GM15510 (cell line): ENCODE results near the gene TNRC6C.

Experiments
- POLR2A ChIP-seq: IDR thresholded peaks from 3 replicates; pipeline ENCODE4 v1.6.1; 2011; ENCODE audit warnings: borderline replicate concordance; ENCODE audit not compliant: insufficient read length; ENCODE audit errors: extremely low read depth

Gene TNRC6C, protein sequence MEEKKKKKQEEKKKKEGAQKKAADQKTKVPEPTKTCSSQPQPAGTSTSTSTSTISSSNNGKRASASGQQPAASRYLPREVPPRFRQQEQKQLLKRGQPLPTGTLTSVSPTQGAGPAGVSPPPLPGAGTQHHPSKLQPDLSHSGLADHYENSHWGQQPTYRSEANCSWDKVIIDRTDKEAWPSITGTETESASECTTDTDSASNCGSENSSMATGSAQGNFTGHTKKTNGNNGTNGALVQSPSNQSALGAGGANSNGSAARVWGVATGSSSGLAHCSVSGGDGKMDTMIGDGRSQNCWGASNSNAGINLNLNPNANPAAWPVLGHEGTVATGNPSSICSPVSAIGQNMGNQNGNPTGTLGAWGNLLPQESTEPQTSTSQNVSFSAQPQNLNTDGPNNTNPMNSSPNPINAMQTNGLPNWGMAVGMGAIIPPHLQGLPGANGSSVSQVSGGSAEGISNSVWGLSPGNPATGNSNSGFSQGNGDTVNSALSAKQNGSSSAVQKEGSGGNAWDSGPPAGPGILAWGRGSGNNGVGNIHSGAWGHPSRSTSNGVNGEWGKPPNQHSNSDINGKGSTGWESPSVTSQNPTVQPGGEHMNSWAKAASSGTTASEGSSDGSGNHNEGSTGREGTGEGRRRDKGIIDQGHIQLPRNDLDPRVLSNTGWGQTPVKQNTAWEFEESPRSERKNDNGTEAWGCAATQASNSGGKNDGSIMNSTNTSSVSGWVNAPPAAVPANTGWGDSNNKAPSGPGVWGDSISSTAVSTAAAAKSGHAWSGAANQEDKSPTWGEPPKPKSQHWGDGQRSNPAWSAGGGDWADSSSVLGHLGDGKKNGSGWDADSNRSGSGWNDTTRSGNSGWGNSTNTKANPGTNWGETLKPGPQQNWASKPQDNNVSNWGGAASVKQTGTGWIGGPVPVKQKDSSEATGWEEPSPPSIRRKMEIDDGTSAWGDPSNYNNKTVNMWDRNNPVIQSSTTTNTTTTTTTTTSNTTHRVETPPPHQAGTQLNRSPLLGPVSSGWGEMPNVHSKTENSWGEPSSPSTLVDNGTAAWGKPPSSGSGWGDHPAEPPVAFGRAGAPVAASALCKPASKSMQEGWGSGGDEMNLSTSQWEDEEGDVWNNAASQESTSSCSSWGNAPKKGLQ (N-terminal part only)

DNA sequence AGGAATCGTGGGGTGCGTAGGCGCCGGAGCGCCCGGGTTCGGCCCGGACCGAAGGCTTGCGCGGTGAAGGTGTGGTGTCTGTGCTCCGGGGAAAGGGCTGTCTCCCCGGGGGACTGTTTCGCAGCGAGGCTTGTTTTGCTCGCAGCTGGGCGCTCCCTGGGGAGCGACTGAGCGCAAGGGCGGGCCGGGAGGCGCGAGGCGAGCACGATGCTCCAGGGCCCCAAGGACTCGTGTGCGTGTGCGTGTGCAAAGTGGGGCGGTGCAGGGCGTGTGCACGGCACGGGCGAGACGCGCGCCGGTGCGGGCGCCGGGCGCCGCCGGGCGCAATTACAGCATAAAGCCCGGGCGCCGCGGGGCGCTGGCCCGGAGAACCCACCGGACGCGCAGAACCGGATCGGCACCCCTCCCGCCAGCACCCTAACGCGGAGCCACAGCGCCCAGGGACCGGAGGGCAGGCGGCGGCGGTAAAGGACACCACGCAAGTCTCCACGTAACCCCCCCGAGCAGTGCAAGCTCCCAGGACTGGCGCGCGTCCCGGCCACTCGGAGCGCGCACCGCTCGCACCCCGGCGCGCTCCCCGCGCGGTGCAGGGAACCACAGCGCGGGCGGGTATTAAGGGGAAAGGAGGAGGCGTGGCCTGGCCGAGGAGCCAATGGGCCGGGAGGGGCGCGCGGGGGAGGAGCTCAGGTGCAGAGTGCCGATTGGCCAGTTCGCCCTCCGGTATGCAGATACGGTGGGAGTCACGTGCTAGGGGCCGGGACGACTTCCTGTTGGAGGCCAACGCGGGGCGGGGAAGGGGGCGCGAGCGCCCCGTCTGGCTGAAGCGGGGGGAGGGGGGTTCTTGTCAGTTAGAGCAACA, at the start of gene TNRC6C:
TNRC6C (plus strand) TSS at position 847 of the 859 bp plus-strand sequence. CDS start 45,504 bp downstream, outside the sequence.
- TF ChIP-seq POLR2A = peak; percentile 100

DNA sequence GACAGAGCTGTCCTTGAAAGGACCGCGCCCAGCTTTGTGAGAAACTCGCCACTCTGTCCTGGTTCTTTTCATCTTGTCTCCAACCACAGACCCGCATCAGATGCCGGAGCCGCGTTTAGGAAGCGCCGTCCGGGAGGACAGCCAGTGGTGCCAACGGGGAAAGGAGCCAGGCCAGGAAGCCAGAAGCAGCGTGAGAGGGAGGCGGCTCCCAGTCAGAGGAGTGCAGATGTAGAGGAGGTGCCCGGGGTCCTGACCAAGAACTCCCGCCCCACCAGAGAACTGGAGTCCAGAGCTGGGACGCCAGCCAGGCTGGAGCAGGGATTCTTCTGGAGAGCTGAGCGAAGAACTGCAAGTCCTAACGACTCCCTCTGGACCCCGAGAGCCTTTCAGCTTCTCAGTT, 49.3 kb upstream of the TNRC6C start:
- no peak for TF ChIP-seq POLR2A

DNA sequence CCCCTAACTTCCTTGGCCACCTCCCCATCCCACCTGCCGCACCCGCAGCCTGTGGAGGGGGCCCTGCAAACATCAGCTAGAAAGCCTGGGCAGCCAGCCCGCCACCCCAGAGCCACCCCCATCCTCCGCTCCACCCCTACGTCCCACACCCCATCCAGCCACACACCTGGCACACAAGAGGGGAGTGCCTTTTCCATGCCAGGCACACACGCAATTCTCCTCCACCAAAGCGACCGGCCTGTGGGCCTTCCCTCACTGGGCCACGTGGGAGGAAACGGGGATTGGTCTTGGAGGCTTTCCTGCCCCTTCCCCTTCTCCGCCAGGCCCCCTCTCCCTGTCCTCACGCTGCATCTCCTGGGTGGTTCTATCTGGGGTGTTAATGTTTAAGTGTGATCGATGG, 48.7 kb upstream of the TNRC6C start:
- TF ChIP-seq POLR2A = no peak

DNA sequence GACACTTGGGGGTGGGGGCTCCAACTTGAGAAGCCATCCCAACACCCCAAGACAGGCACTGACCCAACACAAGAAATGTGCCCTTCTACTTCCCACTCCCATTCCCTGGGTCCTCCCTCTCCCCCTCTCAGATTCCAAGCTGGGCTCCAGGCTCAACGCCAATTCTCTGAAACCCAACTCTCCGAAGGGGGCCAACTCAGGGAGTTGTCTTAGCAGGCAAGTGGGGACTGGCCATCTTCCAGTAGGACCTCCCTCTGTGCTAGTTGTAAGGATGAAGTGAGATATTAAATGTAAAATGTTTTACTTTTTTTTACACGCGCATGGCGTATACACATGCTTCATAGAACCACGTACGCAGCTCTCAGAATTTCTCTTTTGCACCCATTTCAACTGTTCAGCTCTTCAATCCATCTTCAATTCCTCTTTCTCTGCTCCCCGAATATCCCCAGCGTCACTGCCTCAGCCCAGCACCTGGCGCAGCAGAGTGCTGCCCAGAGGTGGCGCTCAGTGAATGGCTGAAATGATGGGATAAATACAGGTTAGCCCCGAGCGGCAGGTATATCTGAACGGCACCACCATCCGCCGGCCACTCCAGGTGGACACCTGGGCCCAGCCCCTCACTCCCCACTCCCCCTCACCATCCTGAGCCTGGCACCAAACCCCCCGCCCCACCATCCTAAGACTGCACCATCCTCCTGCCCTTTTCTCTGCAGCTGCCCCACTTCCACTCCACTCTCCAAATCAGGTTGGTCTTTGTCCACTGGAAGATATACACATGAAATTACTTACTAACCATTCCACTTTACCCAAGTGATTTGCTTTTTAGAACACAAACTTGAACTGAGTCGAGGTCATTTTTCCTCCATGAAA, 43.9 kb upstream of the TNRC6C start:
- TF ChIP-seq POLR2A = no peak

DNA sequence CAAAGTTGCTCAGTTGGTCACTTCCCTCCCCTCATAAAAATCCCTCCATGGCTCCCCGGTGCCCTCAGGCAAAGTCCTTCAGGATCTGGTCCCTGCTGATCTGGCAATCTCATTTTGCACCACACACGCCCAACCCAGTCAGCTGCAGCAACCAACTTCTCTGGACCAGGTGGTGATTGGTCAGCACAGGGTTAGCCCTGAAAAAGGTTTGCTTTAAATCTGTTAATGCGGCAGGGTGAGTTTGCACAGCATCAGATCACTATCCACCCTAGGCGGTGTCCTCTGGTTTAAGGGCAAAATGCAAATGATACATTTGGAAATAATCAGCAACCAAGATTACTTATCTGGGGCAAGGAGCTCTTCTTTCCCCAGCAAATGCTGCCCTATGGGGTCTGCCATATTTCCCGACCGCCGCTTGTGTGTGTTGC, 42.9 kb upstream of the TNRC6C start:
- TF ChIP-seq POLR2A = no peak

DNA sequence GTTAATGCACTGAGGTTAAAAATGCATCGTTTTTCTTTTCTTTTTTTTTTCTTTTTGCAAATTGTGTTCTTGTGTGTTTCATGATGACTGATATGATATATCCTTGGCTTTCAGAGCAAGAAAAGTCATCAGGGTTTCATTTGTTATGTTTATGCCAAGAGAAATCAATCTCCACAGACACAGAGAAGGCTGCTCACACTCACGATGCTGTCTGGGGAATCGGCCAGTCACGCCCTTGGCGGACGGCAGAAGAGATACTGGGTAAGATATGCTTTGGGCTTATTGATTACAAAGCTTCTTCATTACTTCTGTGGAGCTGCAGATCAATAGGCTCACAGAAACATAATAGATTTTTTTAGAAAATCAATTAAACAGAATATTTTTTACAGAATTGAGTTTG, 42.2 kb upstream of the TNRC6C start:
- no peak for TF ChIP-seq POLR2A

DNA sequence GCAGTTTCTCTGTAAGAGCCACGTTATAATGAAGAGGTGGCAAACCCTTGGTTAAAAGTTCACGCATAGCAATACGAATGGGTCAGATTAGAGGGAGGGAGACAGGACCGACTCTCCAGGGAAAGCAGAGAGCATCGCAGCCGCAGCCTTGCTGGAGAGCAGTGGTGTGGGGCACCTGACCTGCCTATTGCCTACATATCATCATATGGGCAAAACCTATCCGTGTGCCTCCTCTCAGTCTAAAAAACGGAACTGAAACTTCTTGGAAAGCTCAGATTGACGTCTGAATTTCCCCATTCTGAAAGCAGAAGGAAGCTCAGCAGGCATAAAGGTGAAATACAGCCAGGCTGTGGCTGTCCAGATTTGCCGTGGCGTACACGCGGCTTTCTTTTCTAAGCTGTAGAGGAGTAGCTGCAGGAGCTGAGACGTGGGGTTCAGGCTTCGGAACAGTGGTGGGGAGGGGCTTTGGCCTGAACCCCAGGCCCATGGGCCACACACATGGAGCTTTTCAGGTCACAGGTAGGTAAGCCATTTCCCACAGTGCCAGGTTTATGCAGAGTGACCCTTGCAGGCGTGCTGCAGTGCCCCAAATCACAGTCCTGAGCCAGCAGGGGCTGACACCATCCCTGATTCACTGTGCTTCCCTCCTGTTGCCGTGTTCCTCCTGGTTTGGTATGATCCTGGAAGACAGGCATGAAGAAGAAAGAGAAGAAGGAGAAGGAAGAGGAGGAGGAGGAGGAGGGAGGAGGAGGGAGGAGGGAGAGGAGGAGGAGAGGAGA, 41.6 kb upstream of the TNRC6C start:
- TF ChIP-seq POLR2A = no peak

DNA sequence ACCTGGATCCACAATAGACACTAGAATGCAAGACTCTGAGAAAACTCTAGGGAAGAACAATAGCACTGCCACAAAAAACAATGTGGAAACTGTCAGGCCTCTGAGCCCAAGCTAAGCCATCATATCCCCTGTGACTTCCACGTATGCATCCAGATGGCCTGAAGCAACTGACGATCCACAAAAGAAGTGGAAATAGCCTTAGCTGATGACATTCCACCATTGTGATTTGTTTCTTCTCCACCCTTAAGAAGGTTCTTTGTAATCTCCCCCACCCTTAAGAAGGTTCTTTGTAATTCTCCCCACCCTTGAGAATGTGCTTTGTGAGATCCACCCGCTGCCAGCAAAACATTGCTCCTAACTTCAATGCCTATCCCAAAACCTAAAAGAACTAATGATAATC, 39.2 kb upstream of the TNRC6C start:
- TF ChIP-seq POLR2A = no peak

DNA sequence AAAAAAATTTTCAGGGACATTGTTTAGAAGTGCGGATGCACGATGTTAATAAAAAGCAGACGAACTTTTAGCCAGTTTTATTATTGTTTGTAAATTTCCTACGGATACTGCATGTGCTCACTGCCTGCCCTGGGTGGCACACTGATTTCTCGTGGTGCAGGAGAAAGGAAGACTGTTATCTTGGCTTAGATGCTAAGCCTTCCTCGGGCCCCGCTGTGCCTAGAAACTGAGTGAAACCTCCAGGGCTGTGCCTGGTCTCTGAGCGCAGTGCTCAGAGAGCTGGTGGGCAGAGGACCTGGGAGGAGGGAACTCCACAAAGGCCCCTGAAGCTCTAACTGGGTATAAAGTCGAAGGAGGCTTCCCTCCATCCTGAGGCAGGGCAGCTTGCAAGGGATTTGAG, 35.4 kb upstream of the TNRC6C start:
- no peak for TF ChIP-seq POLR2A

DNA sequence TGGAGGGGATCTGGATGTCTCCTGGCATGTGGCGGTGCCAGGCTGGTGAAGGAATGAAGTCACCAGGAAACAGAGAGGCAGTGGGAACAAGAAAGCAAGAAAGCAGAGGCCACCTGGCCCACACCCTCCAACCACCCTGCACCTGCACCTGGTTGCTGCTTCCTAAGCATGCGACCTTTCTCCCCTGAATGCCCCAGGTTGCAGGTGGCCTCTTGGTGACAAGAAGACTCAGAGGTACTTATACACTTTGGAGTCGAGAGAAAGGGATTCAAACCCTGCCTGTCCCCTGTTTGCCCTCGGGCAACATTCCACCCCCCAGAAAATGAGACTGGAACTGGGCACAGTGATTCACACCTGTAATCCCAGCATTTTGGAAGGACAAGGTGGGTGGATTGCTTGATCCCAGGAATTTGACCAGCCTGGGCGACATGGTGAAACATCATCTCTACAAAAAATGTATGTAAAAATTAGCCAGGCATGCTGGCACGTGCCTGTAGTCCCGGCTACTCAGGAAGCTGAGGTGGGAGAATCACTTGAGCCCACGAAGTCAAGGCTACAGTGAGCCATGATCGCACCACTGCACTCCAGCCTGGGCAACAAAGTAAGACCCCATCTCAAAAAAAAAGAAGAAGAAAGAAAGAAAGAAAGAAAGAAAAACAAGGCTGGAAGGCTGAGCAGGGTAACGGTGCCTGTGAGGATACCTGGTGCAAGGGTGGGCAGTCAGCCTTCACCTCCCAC, 34.6 kb upstream of the TNRC6C start:
- TF ChIP-seq POLR2A = no peak

DNA sequence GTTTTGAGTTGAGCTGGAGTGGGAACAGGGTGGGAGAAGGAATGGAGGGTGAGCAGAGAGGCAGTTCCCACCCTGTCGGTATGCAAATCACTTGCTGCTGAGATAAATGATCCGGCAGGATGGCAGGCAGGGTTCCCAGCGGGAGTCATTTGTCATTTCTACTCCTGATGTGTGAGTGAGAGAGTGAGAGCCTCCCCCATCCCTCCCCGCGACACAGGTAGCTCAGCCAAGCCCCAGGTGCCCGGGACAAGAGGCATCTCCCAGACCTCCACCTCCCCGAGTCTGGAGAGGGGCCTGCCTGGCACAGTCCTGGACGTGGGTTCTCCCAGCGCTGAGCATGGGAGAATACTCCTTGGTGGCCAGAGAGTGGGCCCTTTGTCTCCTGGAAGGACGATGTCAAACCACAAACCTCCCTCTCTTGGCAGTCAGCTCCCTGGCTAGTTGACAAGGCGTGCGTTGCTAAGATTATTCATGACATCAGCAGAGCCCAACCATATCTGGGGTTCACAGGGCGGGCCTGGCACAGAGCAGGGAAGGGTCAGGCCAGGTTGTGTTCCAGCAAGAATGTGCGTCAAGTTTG, 33.7 kb upstream of the TNRC6C start:
- TF ChIP-seq POLR2A = no peak

DNA sequence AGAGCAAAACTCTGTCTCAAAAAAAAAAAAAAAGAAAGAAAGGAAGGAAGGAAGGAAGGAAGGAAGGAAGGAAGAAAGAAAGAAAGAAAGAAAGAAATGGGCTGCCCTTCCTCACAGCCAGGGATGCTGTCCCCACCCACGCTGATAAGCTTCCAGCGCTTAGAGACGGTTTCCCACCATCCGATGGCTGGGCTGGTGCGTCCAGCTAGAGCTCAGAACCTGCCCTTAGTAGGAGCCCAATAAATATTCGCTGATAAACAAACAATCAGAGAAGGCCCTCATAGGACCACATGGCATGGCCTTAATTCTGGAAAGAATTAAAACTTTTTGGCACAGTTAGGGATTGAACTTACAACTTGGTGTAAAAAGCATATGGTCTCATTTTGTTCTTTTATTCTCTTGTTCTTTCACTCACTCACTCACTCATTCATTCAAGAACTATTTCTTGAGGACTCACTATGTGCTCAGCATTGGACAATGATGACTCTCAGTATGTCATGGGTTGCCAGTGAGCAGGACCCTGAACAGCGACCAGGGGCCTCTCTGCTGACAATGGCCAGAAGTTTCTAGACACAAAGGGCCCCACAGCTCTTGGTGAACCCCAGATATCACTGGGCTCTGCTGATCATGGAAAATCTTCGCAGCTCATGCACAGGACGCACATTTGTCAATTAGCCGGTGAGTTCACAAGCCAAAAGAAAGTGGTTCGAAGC, 32.5 kb upstream of the TNRC6C start:
- no peak for TF ChIP-seq POLR2A

DNA sequence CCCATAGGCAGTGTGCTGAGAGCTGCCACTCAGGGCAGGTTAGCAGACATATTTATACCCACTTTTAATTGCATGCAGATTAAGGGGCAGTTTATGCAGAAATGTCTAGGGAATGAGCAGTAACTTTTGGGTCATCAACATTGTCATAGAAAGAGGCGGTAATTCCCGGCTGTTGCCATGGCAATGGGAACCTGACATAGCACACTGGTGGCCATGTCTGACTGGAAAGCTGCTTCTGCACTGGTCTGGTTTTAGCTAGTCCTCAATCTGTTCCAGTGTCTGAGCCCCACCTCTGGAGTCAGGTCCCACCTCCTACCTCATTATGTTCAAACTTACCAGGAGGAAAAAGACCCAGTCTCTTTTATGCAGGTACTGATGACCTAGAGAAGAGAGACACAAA, 31.5 kb upstream of the TNRC6C start:
- TF ChIP-seq POLR2A = no peak
